Ishikawa (cell line): ENCODE measurements around the gene TTLL3.
A peak's percentile ranks its signal among the peaks of the same experiment; 100 is the strongest.

Experiments
- CEBPB ChIP-seq: IDR thresholded peaks from 2 replicates; pipeline ENCODE4 v1.6.1; 2012
- CREB1 ChIP-seq: IDR thresholded peaks from 2 replicates; pipeline ENCODE4 v1.6.1; 2012; ENCODE audit warnings: low read depth
- EGR1 ChIP-seq: IDR thresholded peaks from 2 replicates; pipeline ENCODE4 v1.6.1; 2012
- EP300 ChIP-seq: IDR thresholded peaks from 2 replicates; pipeline ENCODE4 v1.6.1; 2012; ENCODE audit warnings: borderline replicate concordance
- FOXM1 ChIP-seq: IDR thresholded peaks from 2 replicates; pipeline ENCODE4 v1.6.1; 2012; ENCODE audit warnings: low read depth, borderline replicate concordance
- NFIC ChIP-seq: IDR thresholded peaks from 2 replicates; pipeline ENCODE4 v1.6.1; 2012
- RAD21 ChIP-seq: IDR thresholded peaks from 2 replicates; pipeline ENCODE4 v1.6.1; 2012; ENCODE audit warnings: low read depth
- TAF1 ChIP-seq: IDR thresholded peaks from 2 replicates; pipeline ENCODE4 v1.6.1; 2012; ENCODE audit warnings: low read depth, mild to moderate bottlenecking
- TCF12 ChIP-seq: IDR thresholded peaks from 2 replicates; pipeline ENCODE4 v1.6.1; 2012; ENCODE audit warnings: low read depth
- TEAD4 ChIP-seq: IDR thresholded peaks from 2 replicates; pipeline ENCODE4 v1.6.1; 2012
- YY1 ChIP-seq: IDR thresholded peaks from 2 replicates; pipeline ENCODE4 v1.6.1; 2012; ENCODE audit warnings: low read depth
- ZBTB7A ChIP-seq: IDR thresholded peaks from 2 replicates; pipeline ENCODE4 v1.6.1; 2012; ENCODE audit warnings: low read depth
- TF ChIP-seq, protein P1 (sequence below): IDR thresholded peaks from 2 replicates; pipeline ENCODE4 v1.6.1; 2012
- TF ChIP-seq, protein P2 (sequence below): IDR thresholded peaks from 2 replicates; pipeline ENCODE4 v1.6.1; 2012; ENCODE audit warnings: low read depth, mild to moderate bottlenecking
- TF ChIP-seq, protein P3 (sequence below): IDR thresholded peaks from 2 replicates; pipeline ENCODE4 v1.6.1; 2012

Gene TTLL3

DNA sequence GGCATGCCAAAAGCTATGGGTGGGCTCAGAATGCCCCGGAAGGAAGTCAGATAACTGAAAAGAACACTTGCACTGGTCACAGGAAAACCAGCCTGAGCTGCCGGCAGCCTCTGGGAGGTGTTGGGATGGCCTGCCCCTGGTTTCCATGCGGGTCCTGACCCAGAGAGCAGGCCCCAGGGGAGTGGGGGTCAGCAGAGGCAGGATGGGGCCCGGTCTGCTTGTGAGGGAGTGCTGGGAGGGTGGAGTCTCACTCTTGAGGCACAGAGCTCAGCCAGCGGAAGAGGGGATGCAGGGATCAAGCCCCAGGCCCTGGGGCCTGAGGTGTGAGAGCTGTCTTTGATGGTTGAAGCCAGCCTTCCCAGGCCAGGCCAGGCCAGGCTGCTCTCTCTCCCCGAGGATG is 36.2 kb downstream of the TTLL3 start:
- TF ChIP-seq EP300 (no peak), ZBTB7A (no peak), CREB1 (no peak), FOXM1 (no peak), TEAD4 (no peak), TCF12 (no peak), CEBPB (no peak), RAD21 (no peak)
- TF ChIP-seq, protein P1, sequence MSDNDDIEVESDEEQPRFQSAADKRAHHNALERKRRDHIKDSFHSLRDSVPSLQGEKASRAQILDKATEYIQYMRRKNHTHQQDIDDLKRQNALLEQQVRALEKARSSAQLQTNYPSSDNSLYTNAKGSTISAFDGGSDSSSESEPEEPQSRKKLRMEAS: no peak
- TF ChIP-seq, protein P2, sequence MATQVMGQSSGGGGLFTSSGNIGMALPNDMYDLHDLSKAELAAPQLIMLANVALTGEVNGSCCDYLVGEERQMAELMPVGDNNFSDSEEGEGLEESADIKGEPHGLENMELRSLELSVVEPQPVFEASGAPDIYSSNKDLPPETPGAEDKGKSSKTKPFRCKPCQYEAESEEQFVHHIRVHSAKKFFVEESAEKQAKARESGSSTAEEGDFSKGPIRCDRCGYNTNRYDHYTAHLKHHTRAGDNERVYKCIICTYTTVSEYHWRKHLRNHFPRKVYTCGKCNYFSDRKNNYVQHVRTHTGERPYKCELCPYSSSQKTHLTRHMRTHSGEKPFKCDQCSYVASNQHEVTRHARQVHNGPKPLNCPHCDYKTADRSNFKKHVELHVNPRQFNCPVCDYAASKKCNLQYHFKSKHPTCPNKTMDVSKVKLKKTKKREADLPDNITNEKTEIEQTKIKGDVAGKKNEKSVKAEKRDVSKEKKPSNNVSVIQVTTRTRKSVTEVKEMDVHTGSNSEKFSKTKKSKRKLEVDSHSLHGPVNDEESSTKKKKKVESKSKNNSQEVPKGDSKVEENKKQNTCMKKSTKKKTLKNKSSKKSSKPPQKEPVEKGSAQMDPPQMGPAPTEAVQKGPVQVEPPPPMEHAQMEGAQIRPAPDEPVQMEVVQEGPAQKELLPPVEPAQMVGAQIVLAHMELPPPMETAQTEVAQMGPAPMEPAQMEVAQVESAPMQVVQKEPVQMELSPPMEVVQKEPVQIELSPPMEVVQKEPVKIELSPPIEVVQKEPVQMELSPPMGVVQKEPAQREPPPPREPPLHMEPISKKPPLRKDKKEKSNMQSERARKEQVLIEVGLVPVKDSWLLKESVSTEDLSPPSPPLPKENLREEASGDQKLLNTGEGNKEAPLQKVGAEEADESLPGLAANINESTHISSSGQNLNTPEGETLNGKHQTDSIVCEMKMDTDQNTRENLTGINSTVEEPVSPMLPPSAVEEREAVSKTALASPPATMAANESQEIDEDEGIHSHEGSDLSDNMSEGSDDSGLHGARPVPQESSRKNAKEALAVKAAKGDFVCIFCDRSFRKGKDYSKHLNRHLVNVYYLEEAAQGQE: no peak
- TF ChIP-seq, protein P3, sequence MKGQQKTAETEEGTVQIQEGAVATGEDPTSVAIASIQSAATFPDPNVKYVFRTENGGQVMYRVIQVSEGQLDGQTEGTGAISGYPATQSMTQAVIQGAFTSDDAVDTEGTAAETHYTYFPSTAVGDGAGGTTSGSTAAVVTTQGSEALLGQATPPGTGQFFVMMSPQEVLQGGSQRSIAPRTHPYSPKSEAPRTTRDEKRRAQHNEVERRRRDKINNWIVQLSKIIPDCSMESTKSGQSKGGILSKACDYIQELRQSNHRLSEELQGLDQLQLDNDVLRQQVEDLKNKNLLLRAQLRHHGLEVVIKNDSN: no peak

DNA sequence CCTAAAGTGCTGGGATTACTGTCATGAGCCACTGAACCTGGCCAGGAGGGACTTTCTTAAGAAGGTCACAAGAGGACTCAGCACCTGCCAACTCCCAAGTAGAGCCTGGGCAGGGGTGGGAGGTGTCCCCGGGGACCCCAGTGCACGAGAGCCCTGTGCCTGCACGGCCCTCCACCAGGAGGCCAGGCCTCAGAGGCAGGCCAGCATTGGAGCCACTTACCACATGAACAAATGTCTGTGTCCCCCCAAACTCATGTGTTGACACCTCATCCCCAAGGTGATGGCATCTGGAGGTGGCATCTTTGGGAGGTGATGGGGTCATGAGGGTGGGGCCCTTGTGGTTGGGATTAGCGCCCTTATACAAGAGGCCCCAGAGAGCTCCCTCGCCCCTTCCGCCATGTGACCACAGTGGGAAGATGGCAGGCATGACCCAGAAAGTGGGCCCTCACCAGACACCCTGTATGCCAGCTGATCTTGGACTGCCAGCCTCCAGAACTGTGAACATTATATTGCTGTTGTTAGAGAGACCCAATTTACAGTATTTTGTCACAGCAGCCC is 36.9 kb downstream of the TTLL3 start:
- TF ChIP-seq, protein P3: no peak
- TF ChIP-seq FOXM1 (no peak), RAD21 (no peak), CREB1 (no peak), TAF1 (no peak), TEAD4 (no peak), NFIC (no peak), EGR1 (no peak), EP300 (no peak), YY1 (no peak)
- TF ChIP-seq, protein P1: no peak
- TF ChIP-seq, protein P2: no peak

DNA sequence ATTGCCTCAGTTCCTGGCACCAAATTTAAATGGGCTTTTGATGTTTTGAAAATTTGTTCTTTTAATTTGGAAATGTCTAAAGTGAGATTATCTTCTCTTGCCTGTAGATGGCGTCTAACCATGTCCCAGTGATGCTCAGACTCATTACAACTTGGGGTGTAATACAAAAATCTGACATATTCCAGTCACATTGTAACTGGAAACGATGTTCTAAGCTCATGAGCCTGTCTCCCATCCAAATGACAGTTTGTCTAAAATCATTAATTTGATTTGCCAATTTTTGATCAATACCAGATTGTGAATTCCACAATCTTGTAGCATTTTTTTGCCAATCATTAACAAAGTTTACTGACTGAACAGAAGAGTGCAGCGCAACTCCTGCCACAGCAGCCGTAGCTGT is 38.8 kb downstream of the TTLL3 start:
- TF ChIP-seq RAD21: peak; percentile 67

DNA sequence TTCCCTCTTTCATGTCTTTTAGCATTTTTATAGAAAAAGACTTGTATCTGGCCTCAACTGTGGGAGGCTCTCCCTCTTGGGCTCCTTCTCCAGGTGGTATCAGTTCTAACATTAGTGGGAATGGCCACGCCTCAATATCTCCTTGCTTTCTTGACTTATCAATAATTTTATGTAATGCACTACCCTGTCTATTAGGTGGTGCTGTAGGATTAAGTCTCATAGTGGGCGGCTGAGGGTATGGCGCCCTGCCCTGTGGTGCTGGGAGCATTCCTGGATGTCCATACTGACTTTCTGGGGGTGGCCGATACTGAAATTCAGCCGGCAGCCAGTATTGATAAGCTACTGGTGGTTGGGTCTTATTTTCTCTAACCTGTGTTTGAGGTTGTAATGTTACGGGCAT is 42.5 kb downstream of the TTLL3 start:
- no peak for TF ChIP-seq EP300
- no peak for TF ChIP-seq TEAD4
- no peak for TF ChIP-seq EGR1
- TF ChIP-seq TAF1: no peak
- no peak for TF ChIP-seq CREB1
- peak; percentile 13; the same call in 1 of the 2 replicates for TF ChIP-seq RAD21

DNA sequence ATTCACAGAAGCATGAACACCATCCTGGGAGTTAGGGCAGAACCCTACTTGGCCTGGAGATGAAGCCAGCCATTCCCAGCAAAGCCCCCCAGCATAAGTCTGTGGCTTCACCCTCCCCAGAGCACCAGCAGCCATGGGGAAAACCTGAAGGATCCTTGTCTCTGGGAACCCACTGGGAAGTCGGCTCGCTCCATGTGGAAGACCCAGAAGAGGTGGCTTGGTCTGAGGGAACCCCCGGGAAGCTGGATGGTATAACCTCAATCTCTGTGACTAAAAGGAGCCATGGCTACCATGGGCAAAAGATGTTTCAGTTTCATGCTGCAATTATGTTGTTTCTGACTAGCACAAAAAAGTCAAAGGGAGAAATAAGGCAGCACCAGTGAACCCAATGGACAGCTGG is 45.5 kb downstream of the TTLL3 start:
- TF ChIP-seq YY1: no peak
- TF ChIP-seq TEAD4: no peak
- TF ChIP-seq NFIC: no peak
- no peak for TF ChIP-seq CREB1
- no peak for TF ChIP-seq ZBTB7A
- no peak for TF ChIP-seq CEBPB
- TF ChIP-seq, protein P1: no peak
- TF ChIP-seq, protein P3: no peak
- TF ChIP-seq EGR1: no peak
- TF ChIP-seq FOXM1: no peak
- TF ChIP-seq, protein P2: no peak
